ENCODE data around the gene TWSG1. TPM values are rescaled to one million over a fixed set of nuclear protein-coding genes. Genes with fewer than 3 reads are reported as not detected.

TWSG1 gene
- total and polyA plus RNA-seq, 8 donors, result 8.2 to 76.0 (median 23.6) TPM

- Histone ChIP-seq H3K9me3 (peaks cover 0 to 22% (median 17%) of the 10 kb centered on the region in 4 donors), H3K36me3 (no peaks in the 10 kb centered on the region), H3K27me3 (no peaks in the 10 kb centered on the region), H3K4me1 (no peaks in the 10 kb centered on the region), H3K27ac (no peak overlapping the region), H3K4me3 (no peak overlapping the region)
- DNase-seq, result no peak
- no peak for TF ChIP-seq POLR2AphosphoS5 (IDR thresholded peaks at IDR 0.05)
- TF ChIP-seq CTCF (IDR thresholded peaks at IDR 0.05), result no peak
- no peak for TF ChIP-seq EP300 (IDR thresholded peaks at IDR 0.05)
- TF ChIP-seq POLR2A (IDR thresholded peaks at IDR 0.05), result no peak
- intact Hi-C loops (cut with DNase I; ENCODE audit: low total_unique reads), result no loop called here
Observed at GRCh38 chr18:9289698-9290097, 44.9 kb upstream of the TWSG1 start.

DNA sequence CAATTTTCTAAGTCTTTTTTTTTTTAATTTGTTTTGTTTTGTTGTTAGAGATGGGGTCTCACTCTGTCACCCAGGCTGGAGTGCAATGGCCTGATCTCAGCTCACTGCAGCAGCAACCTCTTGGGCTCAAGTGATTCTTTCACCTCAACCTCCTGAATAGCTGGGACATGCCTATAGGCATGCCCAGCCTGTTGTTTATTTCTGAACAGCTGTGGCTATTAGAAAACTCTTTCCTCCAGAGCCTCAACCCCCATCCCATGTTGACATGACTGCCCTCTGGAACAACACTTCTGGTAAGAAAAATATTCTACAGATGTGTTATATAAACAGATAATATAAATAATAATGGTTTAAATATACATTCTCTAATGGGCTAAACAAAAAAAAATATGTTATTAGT is 44.4 kb upstream of the TWSG1 start:
- Histone ChIP-seq H3K27ac (no peak overlapping the region), H3K27me3 (no peaks in the 10 kb centered on the region), H3K36me3 (no peaks in the 10 kb centered on the region), H3K4me1 (no peaks in the 10 kb centered on the region), H3K9me3 (peaks cover 0 to 26% (median 19%) of the 10 kb centered on the region in 4 donors), H3K4me3 (no peak overlapping the region)
- DNase-seq, result no peak
- intact Hi-C loops (cut with DNase I; ENCODE audit: low total_unique reads), result no loop called here
- no peak for TF ChIP-seq CTCF (IDR thresholded peaks at IDR 0.05)
- TF ChIP-seq POLR2A (IDR thresholded peaks at IDR 0.05), result no peak
- no peak for TF ChIP-seq POLR2AphosphoS5 (IDR thresholded peaks at IDR 0.05)
- TF ChIP-seq EP300 (IDR thresholded peaks at IDR 0.05), result no peak

- 92 to 98% (median 93%) methylated on average over 2 of the region's 2 CpGs for WGBS, 5 donors
Observed at GRCh38 chr18:9292047-9292446, 42.5 kb upstream of the TWSG1 start.

GRCh38 chr18:9293948-9294347 is 40.6 kb upstream of the TWSG1 start:
- no peak for DNase-seq
- intact Hi-C loops (cut with DNase I; ENCODE audit: low total_unique reads), result no loop called here
- H3K9me3 ChIP-seq, result peaks cover 5 to 38% (median 32%) of the 10 kb centered on the region in 4 donors
- H3K4me1 ChIP-seq, result no peaks in the 10 kb centered on the region
- no peaks in the 10 kb centered on the region for H3K36me3 ChIP-seq
- no peak overlapping the region for H3K4me3 ChIP-seq
- no peak overlapping the region for H3K27ac ChIP-seq
- H3K27me3 ChIP-seq, result no peaks in the 10 kb centered on the region
- TF ChIP-seq EP300 (IDR thresholded peaks at IDR 0.05) (no peak), CTCF (IDR thresholded peaks at IDR 0.05) (no peak), POLR2A (IDR thresholded peaks at IDR 0.05) (no peak), POLR2AphosphoS5 (IDR thresholded peaks at IDR 0.05) (no peak)
- 75 to 97% (median 94%) methylated on average over 1 of the region's 1 CpG for WGBS, 5 donors

More at GRCh38 chr18:9292047-9292446, 42.5 kb upstream of the TWSG1 start:
- no peak for TF ChIP-seq CTCF (IDR thresholded peaks at IDR 0.05)
- no peak for TF ChIP-seq POLR2AphosphoS5 (IDR thresholded peaks at IDR 0.05)
- no peak for TF ChIP-seq EP300 (IDR thresholded peaks at IDR 0.05)
- TF ChIP-seq POLR2A (IDR thresholded peaks at IDR 0.05), result no peak
- H3K4me1 ChIP-seq, result no peaks in the 10 kb centered on the region
- no peak for DNase-seq
- H3K36me3 ChIP-seq, result no peaks in the 10 kb centered on the region
- H3K27ac ChIP-seq, result no peak overlapping the region
- H3K27me3 ChIP-seq, result no peaks in the 10 kb centered on the region
- H3K4me3 ChIP-seq, result no peak overlapping the region
- intact Hi-C loops (cut with DNase I; ENCODE audit: low total_unique reads), result no loop called here
- H3K9me3 ChIP-seq, result peaks cover 2 to 35% (median 31%) of the 10 kb centered on the region in 4 donors
